Measurements from ENCODE around the gene CEBPB.

- TF ChIP-seq CTCF (IDR thresholded peaks at IDR 0.05; ENCODE audit: low read depth, low read length, poor library complexity, severe bottlenecking): no peak
- no peak for TF ChIP-seq EZH2phosphoT487 (IDR thresholded peaks at IDR 0.05; ENCODE audit: borderline replicate concordance, low read length)
Measured at GRCh38 chr20:50234288-50234687, 43.7 kb downstream of the CEBPB start.
